HepG2 (cell line): ENCODE measurements around the gene SLC25A19.

Source experiments
- ARID2 ChIP-seq: sonication (generic); formaldehyde crosslinking; IDR thresholded peaks from 2 replicates; pipeline ENCODE4 v1.8.1; 2022; ENCODE audit warnings: mild to moderate bottlenecking, missing genetic modification reagents, borderline replicate concordance
- CTCF ChIP-seq: sonication (generic); formaldehyde crosslinking; IDR thresholded peaks from 2 replicates; pipeline ENCODE4 v1.5.0; 2020; ENCODE audit warnings: mild to moderate bottlenecking, missing genetic modification reagents, moderate library complexity
- GABPB1 ChIP-seq: IDR thresholded peaks from 2 replicates; pipeline ENCODE4 v1.6.1; 2016; ENCODE audit warnings: mild to moderate bottlenecking, missing genetic modification reagents, moderate library complexity, missing compliant biosample characterization
- HDAC1 ChIP-seq: sonication (generic); formaldehyde crosslinking; IDR thresholded peaks from 2 replicates; pipeline ENCODE4 v1.5.1; 2020; ENCODE audit warnings: mild to moderate bottlenecking, missing genetic modification reagents
- IKZF5 ChIP-seq: IDR thresholded peaks from 2 replicates; pipeline ENCODE4 v1.6.1; 2018; ENCODE audit warnings: missing genetic modification reagents, mild to moderate bottlenecking, missing compliant biosample characterization
- JDP2 ChIP-seq: sonication (generic); formaldehyde crosslinking; IDR thresholded peaks from 2 replicates; pipeline ENCODE4 v1.8.1; 2022; ENCODE audit warnings: missing genetic modification reagents, borderline replicate concordance
- ZZZ3 ChIP-seq: sonication (generic); formaldehyde crosslinking; IDR thresholded peaks from 2 replicates; pipeline ENCODE4 v1.4.0; 2020; ENCODE audit warnings: missing genetic modification reagents, mild to moderate bottlenecking, borderline replicate concordance

- TF ChIP-seq ZZZ3 (CRISPR knock-in tag) (no peak), GABPB1 (CRISPR knock-in tag) (no peak), HDAC1 (CRISPR knock-in tag) (no peak), JDP2 (CRISPR knock-in tag) (no peak), ARID2 (no peak), CTCF (CRISPR knock-in tag) (no peak), IKZF5 (CRISPR knock-in tag) (no peak)
Observed at GRCh38 chr17:75245011-75245410, 44.2 kb downstream of the SLC25A19 start.
